ENCODE measurements around the gene BBC3. TPM values are rescaled to one million over a fixed set of nuclear protein-coding genes. Genes with fewer than 3 reads are reported as not detected.

BBC3 gene
- total RNA-seq, 2 donors from 2014 or later: 2.5 to 2.9 TPM

DNA sequence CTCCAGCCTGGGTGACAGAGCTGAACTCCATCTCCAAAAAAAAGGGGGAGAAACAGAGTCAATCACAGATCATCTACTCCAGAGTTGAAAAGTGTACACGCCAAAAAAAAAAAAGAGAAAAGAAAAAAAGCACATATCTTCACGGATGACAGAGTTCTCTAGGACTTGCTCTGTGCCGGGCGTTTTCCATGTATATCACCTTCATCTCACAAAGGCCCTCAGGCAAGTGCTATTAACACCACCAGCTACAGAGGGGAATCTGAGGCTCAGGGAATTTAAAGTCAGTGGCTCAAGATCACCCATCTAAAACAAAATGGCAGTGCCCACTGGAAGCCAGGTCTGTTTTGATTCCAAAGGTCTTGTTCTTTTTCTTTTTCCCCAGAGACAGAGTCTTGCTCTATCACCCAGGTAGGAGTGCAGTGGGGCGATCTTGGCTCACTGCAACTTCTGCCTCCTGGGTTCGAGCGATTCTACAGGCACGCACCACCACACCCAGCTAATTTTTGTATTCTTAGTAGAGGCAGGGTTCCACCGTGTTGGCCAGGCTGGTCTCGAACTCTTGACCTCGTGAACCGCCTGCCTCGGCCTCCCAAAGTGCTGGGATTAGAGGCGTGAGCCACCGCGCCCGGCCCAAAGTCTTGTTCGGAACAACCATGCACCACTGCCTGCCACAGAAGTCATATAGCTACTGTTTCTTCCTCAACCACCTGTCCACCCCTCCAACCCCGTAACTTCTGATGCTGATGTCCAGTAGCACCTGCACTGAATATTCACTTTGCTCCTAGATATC lies 58.1 kb downstream of the BBC3 start:
- peaks cover 0 to 21% of the 10 kb centered on the region in 2 donors for H3K4me1 ChIP-seq
- no peaks in the 10 kb centered on the region for H3K27me3 ChIP-seq
- DNase-seq (ENCODE audit: low spot score): no peak
- H3K9me3 ChIP-seq: no peaks in the 10 kb centered on the region
- H3K27ac ChIP-seq: no peak overlapping the region
- no peak overlapping the region for H3K4me3 ChIP-seq
- peaks cover 30% of the 10 kb centered on the region for H3K36me3 ChIP-seq
- TF ChIP-seq, protein P1, sequence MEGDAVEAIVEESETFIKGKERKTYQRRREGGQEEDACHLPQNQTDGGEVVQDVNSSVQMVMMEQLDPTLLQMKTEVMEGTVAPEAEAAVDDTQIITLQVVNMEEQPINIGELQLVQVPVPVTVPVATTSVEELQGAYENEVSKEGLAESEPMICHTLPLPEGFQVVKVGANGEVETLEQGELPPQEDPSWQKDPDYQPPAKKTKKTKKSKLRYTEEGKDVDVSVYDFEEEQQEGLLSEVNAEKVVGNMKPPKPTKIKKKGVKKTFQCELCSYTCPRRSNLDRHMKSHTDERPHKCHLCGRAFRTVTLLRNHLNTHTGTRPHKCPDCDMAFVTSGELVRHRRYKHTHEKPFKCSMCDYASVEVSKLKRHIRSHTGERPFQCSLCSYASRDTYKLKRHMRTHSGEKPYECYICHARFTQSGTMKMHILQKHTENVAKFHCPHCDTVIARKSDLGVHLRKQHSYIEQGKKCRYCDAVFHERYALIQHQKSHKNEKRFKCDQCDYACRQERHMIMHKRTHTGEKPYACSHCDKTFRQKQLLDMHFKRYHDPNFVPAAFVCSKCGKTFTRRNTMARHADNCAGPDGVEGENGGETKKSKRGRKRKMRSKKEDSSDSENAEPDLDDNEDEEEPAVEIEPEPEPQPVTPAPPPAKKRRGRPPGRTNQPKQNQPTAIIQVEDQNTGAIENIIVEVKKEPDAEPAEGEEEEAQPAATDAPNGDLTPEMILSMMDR (IDR thresholded peaks at IDR 0.05): no peak

MicroRNA genes within 50 kb of the gene (microRNA counts, 767-probe panel; counts per million panel counts)
- 0 to 31.0 counts per million in 2 donors for microRNA hsa-miR-3190-5p

Small RNAs within 50 kb of the gene (microRNA-seq; reads per million reads assigned to microRNA genes)
- gene MIR3190 (ENCODE audit: borderline number of aligned reads in 2 of 2, borderline replicate concordance in 1 of 2) (0 reads per million in 2 donors), gene MIR3191 (ENCODE audit: borderline number of aligned reads in 2 of 2, borderline replicate concordance in 1 of 2) (0 reads per million in 2 donors)

Other genes starting within 250 kb of the BBC3 start
- under 1 TPM in 1 of 2 donors, not detected in 1; 0.39 TPM for gene NPAS1, start 211.4 kb downstream of the BBC3 start, total RNA-seq
- 10 to 100 TPM; 47.8 to 51.0 TPM for gene TMEM160, start 182.6 kb downstream of the BBC3 start, total RNA-seq
- gene ZC3H4, start 117.4 kb downstream of the BBC3 start, total RNA-seq: 10 to 100 TPM; 15.4 to 18.0 TPM
- 10 to 100 TPM; 43.7 to 48.7 TPM for gene SAE1, start 100.4 kb downstream of the BBC3 start, total RNA-seq
- 10 to 100 TPM in 1 of 2 donors, 1 to 10 TPM in 1; 9.2 to 11.9 TPM for gene CCDC9, start 25.3 kb upstream of the BBC3 start, total RNA-seq
- gene INAFM1, start 43.7 kb upstream of the BBC3 start, total RNA-seq: 1 to 10 TPM; 1.9 to 7.0 TPM
- gene C5AR1, start 78.7 kb upstream of the BBC3 start, total RNA-seq: 10 to 100 TPM in 1 of 2 donors, 1 to 10 TPM in 1; 4.6 to 14.3 TPM
- 1 to 10 TPM; 1.1 to 3.3 TPM for gene C5AR2, start 101.0 kb upstream of the BBC3 start, total RNA-seq
- gene DHX34, start 118.1 kb upstream of the BBC3 start, total RNA-seq: 1 to 10 TPM; 5.1 to 8.2 TPM
- gene MEIS3, start 188.3 kb upstream of the BBC3 start, total RNA-seq: 1 to 10 TPM; 6.3 to 9.2 TPM
- under 1 TPM; 0.28 to 0.37 TPM for gene SLC8A2, start 240.7 kb upstream of the BBC3 start, total RNA-seq

All from right atrium auricular region (tissue), 2 donors.